DOHH2 (cell line): ENCODE measurements around the gene OSTN.

Source experiments
- EZH2phosphoT487 ChIP-seq: fragments of 200-600 bp; sonication (generic); IDR thresholded peaks from 2 replicates; pipeline ENCODE4 v1.6.1; 2017; ENCODE audit warnings: borderline replicate concordance, mild to moderate bottlenecking, antibody characterized with exemption, low read length, moderate library complexity, mixed read lengths
- TF ChIP-seq, protein P1 (sequence below): fragments of 200-600 bp; sonication (generic); IDR thresholded peaks from one replicate; pipeline ENCODE4 v1.5.1; 2014; ENCODE audit warnings: antibody characterized with exemption, mild to moderate bottlenecking, low read depth, low read length; ENCODE audit not compliant: poor library complexity, severe bottlenecking

DNA sequence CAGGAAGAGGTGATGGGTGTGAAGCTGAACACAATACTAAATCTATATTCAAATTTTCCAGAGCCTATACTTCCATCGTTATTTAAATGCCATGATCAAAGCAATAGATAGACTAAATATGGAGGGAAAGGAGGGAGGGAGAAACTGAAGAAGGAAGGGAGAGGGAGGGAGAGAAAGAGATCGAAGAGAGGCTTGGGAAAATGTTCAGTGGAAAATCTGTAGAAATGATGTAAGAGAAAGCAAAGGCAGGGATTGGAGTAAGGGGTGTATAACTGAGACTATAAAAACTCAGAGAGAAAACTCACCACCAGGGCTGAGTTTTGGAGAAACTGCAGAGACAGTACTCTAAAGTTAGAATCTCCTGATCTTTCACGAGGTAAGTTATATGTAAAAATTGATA lies at the start of gene OSTN:
- TF ChIP-seq, protein P1, sequence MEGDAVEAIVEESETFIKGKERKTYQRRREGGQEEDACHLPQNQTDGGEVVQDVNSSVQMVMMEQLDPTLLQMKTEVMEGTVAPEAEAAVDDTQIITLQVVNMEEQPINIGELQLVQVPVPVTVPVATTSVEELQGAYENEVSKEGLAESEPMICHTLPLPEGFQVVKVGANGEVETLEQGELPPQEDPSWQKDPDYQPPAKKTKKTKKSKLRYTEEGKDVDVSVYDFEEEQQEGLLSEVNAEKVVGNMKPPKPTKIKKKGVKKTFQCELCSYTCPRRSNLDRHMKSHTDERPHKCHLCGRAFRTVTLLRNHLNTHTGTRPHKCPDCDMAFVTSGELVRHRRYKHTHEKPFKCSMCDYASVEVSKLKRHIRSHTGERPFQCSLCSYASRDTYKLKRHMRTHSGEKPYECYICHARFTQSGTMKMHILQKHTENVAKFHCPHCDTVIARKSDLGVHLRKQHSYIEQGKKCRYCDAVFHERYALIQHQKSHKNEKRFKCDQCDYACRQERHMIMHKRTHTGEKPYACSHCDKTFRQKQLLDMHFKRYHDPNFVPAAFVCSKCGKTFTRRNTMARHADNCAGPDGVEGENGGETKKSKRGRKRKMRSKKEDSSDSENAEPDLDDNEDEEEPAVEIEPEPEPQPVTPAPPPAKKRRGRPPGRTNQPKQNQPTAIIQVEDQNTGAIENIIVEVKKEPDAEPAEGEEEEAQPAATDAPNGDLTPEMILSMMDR, result no peak
- no peak for TF ChIP-seq EZH2phosphoT487
